Spleen (tissue), 7 donors: ENCODE results near the gene TOR3A.

Experiments used
- CTCF ChIP-seq, 11 experiments: fragments of 200-600 bp in 7 of 11; fragments of 450-650 bp in 4 of 11; sonication (generic) in 4 of 11; IDR thresholded peaks in 8 of 11; conservative IDR thresholded peaks in 3 of 11; 1 replicate in 7 of 11; 2 replicates in 4 of 11; pipeline versions ENCODE4 v1.4.0 to v1.8.0; 2016 to 2021; ENCODE audit warnings: antibody characterized with exemption in 11 of 11, inconsistent platforms in 4 of 11, mild to moderate bottlenecking in 1 of 11
- POLR2A ChIP-seq, 3 donors: fragments of 450-650 bp; IDR thresholded peaks; one replicate each; pipeline ENCODE4 v1.5.1; 2017; ENCODE audit warnings: antibody characterized with exemption in 3 of 3, mild to moderate bottlenecking in 1 of 3
- donor health status: DM: no; HTN: no; CAD: no; lungs with moderate emphysema.
- donor health status: DM: no; HTN: no; CAD: no.
- donor health status: DM: no; HTN: no; CAD: no.

DNA sequence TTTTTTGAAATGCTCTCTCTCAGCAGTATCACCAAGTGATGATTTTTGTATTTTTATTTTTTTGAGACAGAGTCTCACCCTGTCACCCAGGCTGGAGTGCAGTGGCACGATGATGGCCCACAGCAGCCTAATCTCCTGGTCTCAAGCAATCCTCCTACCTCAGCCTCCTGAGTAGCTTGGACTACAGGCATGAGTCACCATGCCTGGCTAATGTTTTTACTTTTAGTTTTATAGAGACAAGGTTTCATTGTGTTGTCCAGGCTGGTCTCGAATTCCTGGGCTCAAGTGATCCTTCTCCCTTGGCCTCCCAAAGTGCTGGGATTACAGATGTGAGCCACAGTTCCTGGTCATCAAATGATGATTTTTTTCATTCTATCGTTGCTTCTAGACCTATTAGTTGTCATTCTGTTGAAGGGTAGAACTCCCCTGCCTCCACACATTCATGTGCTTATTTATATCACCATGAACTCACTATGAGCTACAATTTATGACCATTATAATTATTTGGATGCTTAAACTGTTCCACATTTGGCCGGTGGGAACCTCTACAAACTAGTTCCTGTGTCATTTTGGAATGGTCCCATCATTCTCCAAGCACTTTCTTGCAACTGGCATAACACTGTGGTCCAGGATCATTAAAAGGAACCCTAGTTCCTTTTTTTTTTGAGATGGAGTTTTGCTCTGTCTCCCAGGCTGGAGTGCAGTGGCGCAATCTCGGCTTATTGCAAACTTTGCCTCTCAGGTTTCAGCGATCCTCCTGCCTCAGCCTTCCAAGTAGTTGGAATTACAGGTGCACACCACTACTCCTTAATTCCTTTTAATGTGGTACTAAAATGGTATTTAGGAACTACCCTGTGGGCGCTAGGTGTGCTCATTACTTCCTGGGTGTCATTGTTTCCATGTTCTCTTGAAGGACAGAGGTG lies 20.2 kb upstream of the TOR3A start:
- TF ChIP-seq CTCF (IDR thresholded peaks at IDR 0.05 in 8 of 11, conservative IDR thresholded peaks at IDR 0.05 in 3 of 11) (no peak), POLR2A (IDR thresholded peaks at IDR 0.05) (no peak)
